Effector memory CD8-positive, alpha-beta T cell (primary cell): ENCODE measurements around the gene AXIN1.

Source experiments
- ATAC-seq: fragments of 150-1000 bp; cut with Tn5 transposase; replicated peaks from 2 replicates; pipeline ENCODE4 v1.10.0; 2021; ENCODE audit warnings: mild to moderate bottlenecking, moderate library complexity
- DNase-seq, 3 experiments: peaks; one replicate each; pipeline ENCODE4 v3.0.0; 2021
- H3K27ac Mint-ChIP-seq, 2 donors: one replicate each; pipeline ENCODE4 v1.8.0; 2022; ENCODE audit warnings: mild to moderate bottlenecking in 2 of 2, mixed read lengths in 2 of 2, moderate library complexity in 2 of 2
- H3K27me3 Mint-ChIP-seq, 2 donors: one replicate each; pipeline ENCODE4 v1.8.0; 2022; ENCODE audit warnings: mixed read lengths in 2 of 2
- H3K36me3 Mint-ChIP-seq: one replicate; pipeline ENCODE4 v1.8.0; 2022; ENCODE audit warnings: mild to moderate bottlenecking, moderate library complexity, mixed read lengths; ENCODE audit not compliant: insufficient read depth
- H3K4me1 Mint-ChIP-seq, 2 donors: one replicate each; pipeline ENCODE4 v1.8.0; 2022; ENCODE audit warnings: low read depth in 2 of 2, mixed read lengths in 2 of 2
- H3K4me3 Mint-ChIP-seq, 2 donors: one replicate each; pipeline ENCODE4 v1.8.0; 2022; ENCODE audit warnings: mild to moderate bottlenecking in 2 of 2, mixed read lengths in 2 of 2, moderate library complexity in 2 of 2
- H3K9me3 Mint-ChIP-seq, 2 donors: one replicate each; pipeline ENCODE4 v1.8.0; 2022; ENCODE audit warnings: mixed read lengths in 2 of 2

AXIN1 gene

GRCh38 chr16:284204-285120 lies 68.1 kb downstream of the AXIN1 start:
- Mint-ChIP-seq H3K4me1 (peaks cover 0 to 2% of the 10 kb centered on the region in 2 donors), H3K9me3 (no peaks in the 10 kb centered on the region), H3K36me3 (peaks cover 21% of the 10 kb centered on the region), H3K27me3 (peaks cover 0 to 13% of the 10 kb centered on the region in 2 donors), H3K27ac (no peak overlapping the region), H3K4me3 (no peak overlapping the region)
- no peak for DNase-seq
- ATAC-seq = no peak

DNA sequence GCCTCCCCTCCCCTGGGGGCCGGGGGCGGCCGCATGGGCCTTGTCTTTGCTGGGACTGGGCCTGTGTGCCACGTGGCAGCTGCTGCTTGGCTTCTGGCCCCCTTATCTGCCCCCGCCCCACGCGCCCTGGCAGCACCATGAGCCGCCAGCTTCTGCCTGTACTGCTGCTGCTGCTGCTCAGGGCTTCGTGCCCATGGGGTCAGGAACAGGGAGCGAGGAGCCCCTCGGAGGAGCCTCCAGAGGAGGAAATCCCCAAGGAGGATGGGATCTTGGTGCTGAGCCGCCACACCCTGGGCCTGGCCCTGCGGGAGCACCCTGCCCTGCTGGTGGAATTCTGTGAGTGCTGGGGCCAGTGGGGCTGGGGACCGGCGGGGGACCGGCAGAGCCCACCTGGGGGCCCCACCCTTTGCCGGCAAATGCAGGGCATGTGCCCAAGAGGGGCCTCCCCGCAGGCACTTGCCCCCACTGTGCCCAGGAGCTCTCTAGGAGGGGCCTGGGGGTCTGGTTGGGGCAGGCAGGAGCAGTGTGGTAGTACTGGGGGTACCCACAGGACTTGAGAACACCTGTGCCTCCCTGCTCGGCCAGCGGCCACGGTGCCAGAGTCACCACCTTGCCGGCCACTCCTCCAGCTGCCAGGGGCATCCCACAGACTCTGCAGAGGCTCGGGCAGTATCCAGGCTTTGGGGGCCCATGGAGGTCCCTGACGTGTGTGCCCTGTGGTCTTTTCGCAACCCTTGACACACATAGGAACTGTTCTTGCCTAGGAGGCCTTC lies 69.3 kb downstream of the AXIN1 start, which contains the start of gene PDIA2:
Gene PDIA2, plus strand, starts transcription at position 132 of the 773 bp plus-strand sequence. Its CDS starts 6 bp downstream, at position 138.
- ATAC-seq = no peak
- Mint-ChIP-seq H3K36me3 (peaks cover 13% of the 10 kb centered on the region), H3K4me1 (peaks cover 5 to 7% of the 10 kb centered on the region in 2 donors), H3K27me3 (peaks cover 0 to 26% of the 10 kb centered on the region in 2 donors), H3K4me3 (no peak within 1 kb of the TSS), H3K9me3 (no peaks in the 10 kb centered on the region), H3K27ac (no peak within 1 kb of the TSS)
- no peak for DNase-seq

GRCh38 chr16:282491-282890 lies 70.0 kb downstream of the AXIN1 start:
- peaks cover 5 to 7% of the 10 kb centered on the region in 2 donors for H3K4me1 Mint-ChIP-seq
- ATAC-seq (no peak), DNase-seq (no peak)
- no peak overlapping the region for H3K27ac Mint-ChIP-seq
- H3K4me3 Mint-ChIP-seq = no peak overlapping the region
- H3K9me3 Mint-ChIP-seq = no peaks in the 10 kb centered on the region
- peaks cover 0 to 26% of the 10 kb centered on the region in 2 donors for H3K27me3 Mint-ChIP-seq
- peaks cover 9% of the 10 kb centered on the region for H3K36me3 Mint-ChIP-seq

GRCh38 chr16:281660-282255 lies 70.8 kb downstream of the AXIN1 start:
- H3K9me3 Mint-ChIP-seq = no peaks in the 10 kb centered on the region
- H3K27ac Mint-ChIP-seq = no peak overlapping the region
- peaks cover 5 to 7% of the 10 kb centered on the region in 2 donors for H3K4me1 Mint-ChIP-seq
- peaks cover 8% of the 10 kb centered on the region for H3K36me3 Mint-ChIP-seq
- peaks cover 0 to 33% of the 10 kb centered on the region in 2 donors for H3K27me3 Mint-ChIP-seq
- DNase-seq = no peak
- ATAC-seq = no peak
- H3K4me3 Mint-ChIP-seq = peak overlapping the region in 1 of 2 donors; percentile 29

GRCh38 chr16:280991-281659 lies 71.4 kb downstream of the AXIN1 start:
- Mint-ChIP-seq H3K4me3 (peak overlapping the region in 1 of 2 donors; percentile 29), H3K27ac (no peak overlapping the region), H3K4me1 (peaks cover 7% of the 10 kb centered on the region in 2 donors), H3K36me3 (peaks cover 5% of the 10 kb centered on the region), H3K27me3 (peaks cover 4 to 40% of the 10 kb centered on the region in 2 donors), H3K9me3 (no peaks in the 10 kb centered on the region)
- ATAC-seq (no peak), DNase-seq (no peak)

DNA sequence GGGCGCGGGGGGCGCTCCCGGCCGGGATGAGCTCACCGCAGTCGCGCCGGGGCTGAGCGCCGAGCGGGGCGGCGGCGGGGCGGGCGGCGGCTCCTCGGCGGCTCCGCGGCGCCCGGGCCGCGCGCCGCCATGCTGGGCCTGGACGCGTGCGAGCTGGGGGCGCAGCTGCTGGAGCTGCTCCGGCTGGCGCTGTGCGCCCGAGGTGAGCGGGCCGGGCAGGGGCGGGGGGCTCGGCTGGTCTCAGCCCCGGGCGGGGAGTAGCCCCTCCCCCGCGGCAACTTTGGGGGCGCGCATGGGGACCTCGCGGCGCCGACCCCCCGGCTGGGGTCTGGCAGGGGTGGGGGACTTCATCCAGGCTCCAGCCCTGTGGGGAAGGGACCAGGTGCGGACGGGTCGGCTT lies 72.0 kb downstream of the AXIN1 start, which contains the start of gene ARHGDIG:
Gene ARHGDIG, plus strand, starts transcription at position 40 of the 400 bp plus-strand sequence. Its CDS starts 90 bp downstream, at position 130.
- Mint-ChIP-seq H3K27ac (no peak within 1 kb of the TSS), H3K36me3 (peaks cover 5% of the 10 kb centered on the region), H3K27me3 (peaks cover 6 to 40% of the 10 kb centered on the region in 2 donors), H3K9me3 (no peaks in the 10 kb centered on the region), H3K4me3 (no peak within 1 kb of the TSS), H3K4me1 (peaks cover 7% of the 10 kb centered on the region in 2 donors)
- ATAC-seq (peak; percentile 30), DNase-seq (no peak)

DNA sequence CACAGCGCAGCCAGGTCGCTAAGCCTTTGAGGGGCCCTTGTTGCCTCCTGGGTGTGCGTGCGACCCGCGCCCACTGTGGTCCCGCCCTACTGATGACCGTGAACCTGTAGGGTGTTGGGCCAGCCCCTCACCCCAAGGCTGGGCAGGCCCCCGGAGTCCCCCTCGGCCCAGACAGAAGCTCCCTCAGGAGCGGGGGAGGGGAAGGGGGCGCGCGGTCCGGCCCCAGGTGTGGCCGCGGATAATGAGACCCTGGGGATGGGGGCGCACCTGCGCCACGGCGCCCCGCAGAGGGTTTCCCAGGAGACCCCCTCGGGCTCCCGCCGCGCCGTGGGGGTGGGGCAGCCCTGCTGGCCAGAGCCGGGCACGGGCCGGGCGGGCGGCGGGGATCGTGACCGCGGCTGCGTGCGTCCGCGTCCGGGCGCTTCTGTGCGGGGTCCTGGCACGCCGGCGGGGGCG lies 72.5 kb downstream of the AXIN1 start:
- Mint-ChIP-seq H3K4me3 (no peak overlapping the region), H3K9me3 (no peaks in the 10 kb centered on the region), H3K27me3 (peaks cover 6 to 40% of the 10 kb centered on the region in 2 donors), H3K4me1 (peaks cover 7% of the 10 kb centered on the region in 2 donors), H3K27ac (no peak overlapping the region), H3K36me3 (peaks cover 5% of the 10 kb centered on the region)
- DNase-seq = no peak
- no peak for ATAC-seq

DNA sequence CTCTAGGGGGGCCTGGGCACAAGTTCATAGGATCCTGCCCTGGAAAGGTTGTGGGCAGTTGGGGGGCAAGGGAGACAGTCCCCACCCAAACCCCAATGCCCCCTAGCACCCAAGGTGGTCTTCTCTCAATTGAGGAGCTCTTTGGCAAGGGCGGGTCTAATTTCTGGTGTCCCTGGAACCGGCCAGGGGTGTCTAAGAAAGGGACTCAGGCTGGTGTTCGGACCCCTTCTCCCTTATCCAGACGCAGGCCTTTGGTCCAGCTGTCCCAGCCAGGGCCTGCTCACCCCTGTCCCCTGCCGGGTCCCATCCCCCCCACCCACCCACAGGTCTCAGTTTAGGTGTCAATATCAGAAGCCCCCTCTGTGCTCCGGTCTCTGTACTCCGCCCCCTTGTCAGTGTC lies 73.0 kb downstream of the AXIN1 start:
- peaks cover 7% of the 10 kb centered on the region in 2 donors for H3K4me1 Mint-ChIP-seq
- no peaks in the 10 kb centered on the region for H3K9me3 Mint-ChIP-seq
- H3K27me3 Mint-ChIP-seq = peaks cover 6 to 40% of the 10 kb centered on the region in 2 donors
- H3K4me3 Mint-ChIP-seq = no peak overlapping the region
- H3K27ac Mint-ChIP-seq = no peak overlapping the region
- ATAC-seq = no peak
- H3K36me3 Mint-ChIP-seq = peaks cover 5% of the 10 kb centered on the region
- no peak for DNase-seq

GRCh38 chr16:278863-279366 lies 73.6 kb downstream of the AXIN1 start:
- peaks cover 5% of the 10 kb centered on the region for H3K36me3 Mint-ChIP-seq
- H3K4me3 Mint-ChIP-seq = no peak overlapping the region
- ATAC-seq = peak; percentile 74
- no peaks in the 10 kb centered on the region for H3K9me3 Mint-ChIP-seq
- peaks cover 7% of the 10 kb centered on the region in 2 donors for H3K4me1 Mint-ChIP-seq
- H3K27me3 Mint-ChIP-seq = peaks cover 6 to 40% of the 10 kb centered on the region in 2 donors
- DNase-seq = peak; percentile 11 to 29 (median 19)
- H3K27ac Mint-ChIP-seq = no peak overlapping the region

- ATAC-seq = no peak
- DNase-seq = no peak
- Mint-ChIP-seq H3K27ac (no peak overlapping the region), H3K4me3 (peak overlapping the region; percentile 61 to 74), H3K9me3 (no peaks in the 10 kb centered on the region), H3K27me3 (peaks cover 6 to 34% of the 10 kb centered on the region in 2 donors), H3K4me1 (peaks cover 7% of the 10 kb centered on the region in 2 donors), H3K36me3 (no peaks in the 10 kb centered on the region)
Measured at GRCh38 chr16:276426-277077, 76.0 kb downstream of the AXIN1 start.

GRCh38 chr16:275786-276232 lies 76.7 kb downstream of the AXIN1 start, which contains the start of gene RGS11:
RGS11 (minus strand) TSS chr16:275944; CDS start chr16:275911, 33 bp downstream.
- DNase-seq (no peak), ATAC-seq (no peak)
- H3K36me3 Mint-ChIP-seq = no peaks in the 10 kb centered on the region
- H3K4me1 Mint-ChIP-seq = peaks cover 5 to 7% of the 10 kb centered on the region in 2 donors
- H3K27ac Mint-ChIP-seq = no peak within 1 kb of the TSS
- H3K9me3 Mint-ChIP-seq = no peaks in the 10 kb centered on the region
- H3K4me3 Mint-ChIP-seq = peak within 1 kb of the TSS; percentile 61 to 74
- H3K27me3 Mint-ChIP-seq = peaks cover 6 to 29% of the 10 kb centered on the region in 2 donors
